Body of pancreas (tissue), 4 donors: ENCODE data around the gene EIF3A. TPM values are rescaled to one million over a fixed set of nuclear protein-coding genes. Genes with fewer than 3 reads are reported as not detected.
"Not testable (repeated sequence)": the region's sequence is repeated elsewhere in the genome, so short reads cannot be mapped to it uniquely, and the experiment has no call there.

Experiments used
- ATAC-seq: fragments of 150-250 bp; one replicate; pipeline ENCODE4 v1.9.1; 2016
- DNase-seq, 4 donors: peaks; one replicate each; pipeline ENCODE4 v3.0.0-alpha.2; 2019
- H3K27ac ChIP-seq, 4 donors: fragments of 200-600 bp; sonication (generic); 1 replicate in 3 of 4; 2 replicates in 1 of 4; pipeline versions ENCODE4 v1.5.1 to v1.6.1; 2016 to 2019; ENCODE audit warnings: mild to moderate bottlenecking in 1 of 4, mixed read lengths in 1 of 4, moderate library complexity in 1 of 4
- H3K27me3 ChIP-seq, 2 donors: fragments of 200-600 bp; sonication (generic); one replicate each; pipeline ENCODE4 v1.6.0; 2016; ENCODE audit warnings: mild to moderate bottlenecking in 1 of 2
- H3K36me3 ChIP-seq, 2 donors: fragments of 200-600 bp; sonication (generic); replicated peaks in 1 of 2; 2 replicates each; pipeline ENCODE4 v1.5.1; 2016; ENCODE audit warnings: low read depth in 2 of 2; ENCODE audit not compliant: insufficient read depth in 1 of 2
- H3K4me1 ChIP-seq: fragments of 200-600 bp; sonication (generic); one replicate; pipeline ENCODE4 v1.6.0; 2016
- H3K4me3 ChIP-seq, 2 donors: fragments of 200-600 bp; sonication (generic); 1 replicate in 1 of 2; 2 replicates in 1 of 2; pipeline ENCODE4 v1.5.1; 2016 to 2019
- H3K9me3 ChIP-seq, 3 donors: fragments of 200-600 bp; sonication (generic); 1 replicate in 2 of 3; 2 replicates in 1 of 3; pipeline ENCODE4 v1.5.1; 2016
- POLR2A ChIP-seq, 3 donors: fragments of 450-650 bp; IDR thresholded peaks; one replicate each; pipeline ENCODE4 v1.6.1; 2016; ENCODE audit warnings: antibody characterized with exemption in 3 of 3, mild to moderate bottlenecking in 2 of 3
- WGBS, 2 donors: methylation state at CpG; one replicate each; pipeline ENCODE4 v1.1.5; 2017; 5-methylcytosine and 5-hydroxymethylcytosine counted together
- intact Hi-C: fragments of 100-400 bp; cut with DNase I; formaldehyde crosslinking; loops from one replicate; pipeline ENCODE4 v1.15.1; 2023
- total RNA-seq, 2 donors: library from RNA; depleted of rRNA; stranded (reverse); fragments of >200 nt; gene quantifications; one replicate each; pipeline ENCODE4 v1.1.0, GENCODE V29; 2016
- TF ChIP-seq, protein P1 (sequence below), 7 experiments: fragments of 450-650 bp in 4 of 7; fragments of 200-600 bp in 3 of 7; sonication (generic) in 3 of 7; IDR thresholded peaks; one replicate each; pipeline ENCODE4 v1.5.1; 2016 to 2019; ENCODE audit warnings: antibody characterized with exemption in 7 of 7

The EIF3A gene
- total RNA-seq, 2 donors from 2014 or later: 107 to 114 TPM

DNA sequence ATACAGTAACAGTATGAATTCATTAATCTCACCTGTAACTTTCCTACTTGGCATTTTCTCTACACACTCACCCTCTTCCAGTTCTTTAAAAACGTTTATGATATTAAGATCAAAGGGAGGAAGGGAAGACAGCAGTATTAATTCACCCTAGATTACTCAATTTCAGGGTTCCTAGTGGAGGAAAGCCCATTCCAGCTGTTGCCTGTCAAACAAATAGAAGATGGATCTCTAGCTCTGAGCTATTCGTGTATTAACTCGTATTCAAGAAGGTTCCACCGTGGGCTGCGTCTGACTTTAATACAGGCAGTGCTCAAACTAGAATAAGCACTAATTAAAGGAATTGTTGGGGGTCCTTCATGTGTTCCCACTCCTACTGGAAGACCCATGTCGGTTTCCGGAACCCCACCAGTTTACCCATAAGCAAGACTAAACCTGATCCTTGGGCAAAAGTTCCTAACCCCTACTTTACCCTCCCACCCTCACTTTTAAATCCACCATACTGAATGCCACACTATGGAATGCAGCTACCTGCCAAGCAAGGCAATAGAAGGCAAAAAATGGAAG lies 49.0 kb downstream of the EIF3A start:
- intact Hi-C loops: no loop called here
- Histone ChIP-seq H3K27ac (no peak overlapping the region), H3K27me3 (no peaks in the 10 kb centered on the region), H3K36me3 (peaks cover 4 to 12% of the 10 kb centered on the region in 2 donors), H3K4me1 (peaks cover 25% of the 10 kb centered on the region), H3K4me3 (no peak overlapping the region), H3K9me3 (no peaks in the 10 kb centered on the region)
- 78 to 79% methylated on average over 7 of the region's 7 CpGs for WGBS, 2 donors
- ATAC-seq (no peak), DNase-seq (no peak)
- TF ChIP-seq, protein P1, sequence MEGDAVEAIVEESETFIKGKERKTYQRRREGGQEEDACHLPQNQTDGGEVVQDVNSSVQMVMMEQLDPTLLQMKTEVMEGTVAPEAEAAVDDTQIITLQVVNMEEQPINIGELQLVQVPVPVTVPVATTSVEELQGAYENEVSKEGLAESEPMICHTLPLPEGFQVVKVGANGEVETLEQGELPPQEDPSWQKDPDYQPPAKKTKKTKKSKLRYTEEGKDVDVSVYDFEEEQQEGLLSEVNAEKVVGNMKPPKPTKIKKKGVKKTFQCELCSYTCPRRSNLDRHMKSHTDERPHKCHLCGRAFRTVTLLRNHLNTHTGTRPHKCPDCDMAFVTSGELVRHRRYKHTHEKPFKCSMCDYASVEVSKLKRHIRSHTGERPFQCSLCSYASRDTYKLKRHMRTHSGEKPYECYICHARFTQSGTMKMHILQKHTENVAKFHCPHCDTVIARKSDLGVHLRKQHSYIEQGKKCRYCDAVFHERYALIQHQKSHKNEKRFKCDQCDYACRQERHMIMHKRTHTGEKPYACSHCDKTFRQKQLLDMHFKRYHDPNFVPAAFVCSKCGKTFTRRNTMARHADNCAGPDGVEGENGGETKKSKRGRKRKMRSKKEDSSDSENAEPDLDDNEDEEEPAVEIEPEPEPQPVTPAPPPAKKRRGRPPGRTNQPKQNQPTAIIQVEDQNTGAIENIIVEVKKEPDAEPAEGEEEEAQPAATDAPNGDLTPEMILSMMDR (IDR thresholded peaks at IDR 0.05): no peak
- no peak for TF ChIP-seq POLR2A (IDR thresholded peaks at IDR 0.05)

DNA sequence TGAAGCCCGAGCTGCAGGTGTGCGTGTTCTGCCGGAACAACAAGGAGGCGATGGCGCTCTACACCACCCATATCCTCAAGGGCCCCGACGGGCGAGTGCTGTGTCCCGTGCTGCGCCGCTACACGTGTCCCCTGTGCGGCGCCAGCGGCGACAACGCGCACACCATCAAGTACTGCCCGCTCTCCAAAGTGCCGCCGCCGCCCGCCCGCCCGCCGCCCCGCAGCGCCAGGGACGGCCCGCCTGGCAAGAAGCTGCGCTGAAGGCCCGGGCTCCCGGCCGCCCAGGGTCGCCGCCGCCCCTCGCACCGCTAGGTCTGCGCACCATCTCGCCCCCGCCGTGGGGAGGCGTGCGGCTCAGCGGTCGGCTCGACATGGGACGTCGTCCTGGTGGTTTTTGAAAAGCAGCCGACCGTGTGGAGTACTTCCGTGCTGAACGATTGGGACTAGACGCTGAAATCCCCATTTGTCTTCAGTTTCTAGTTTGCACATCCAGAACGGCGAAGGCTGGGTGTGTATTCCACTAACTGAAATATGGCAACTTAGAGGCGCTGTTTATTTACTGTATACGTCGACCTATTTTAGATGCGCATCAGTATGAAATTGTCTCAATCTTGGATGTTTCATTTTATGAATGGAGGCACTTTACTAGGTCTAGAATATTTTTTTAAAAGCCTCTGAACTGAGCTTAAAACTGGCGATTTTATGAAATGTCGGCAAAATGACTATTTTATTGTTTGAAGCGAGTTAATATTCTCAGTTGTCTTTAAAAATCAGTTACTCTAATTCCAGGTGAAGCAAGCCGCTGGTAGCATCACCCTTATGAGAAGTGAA lies 50.0 kb downstream of the EIF3A start:
- ATAC-seq: peak; percentile 24
- H3K9me3 ChIP-seq: no peaks in the 10 kb centered on the region

DNA sequence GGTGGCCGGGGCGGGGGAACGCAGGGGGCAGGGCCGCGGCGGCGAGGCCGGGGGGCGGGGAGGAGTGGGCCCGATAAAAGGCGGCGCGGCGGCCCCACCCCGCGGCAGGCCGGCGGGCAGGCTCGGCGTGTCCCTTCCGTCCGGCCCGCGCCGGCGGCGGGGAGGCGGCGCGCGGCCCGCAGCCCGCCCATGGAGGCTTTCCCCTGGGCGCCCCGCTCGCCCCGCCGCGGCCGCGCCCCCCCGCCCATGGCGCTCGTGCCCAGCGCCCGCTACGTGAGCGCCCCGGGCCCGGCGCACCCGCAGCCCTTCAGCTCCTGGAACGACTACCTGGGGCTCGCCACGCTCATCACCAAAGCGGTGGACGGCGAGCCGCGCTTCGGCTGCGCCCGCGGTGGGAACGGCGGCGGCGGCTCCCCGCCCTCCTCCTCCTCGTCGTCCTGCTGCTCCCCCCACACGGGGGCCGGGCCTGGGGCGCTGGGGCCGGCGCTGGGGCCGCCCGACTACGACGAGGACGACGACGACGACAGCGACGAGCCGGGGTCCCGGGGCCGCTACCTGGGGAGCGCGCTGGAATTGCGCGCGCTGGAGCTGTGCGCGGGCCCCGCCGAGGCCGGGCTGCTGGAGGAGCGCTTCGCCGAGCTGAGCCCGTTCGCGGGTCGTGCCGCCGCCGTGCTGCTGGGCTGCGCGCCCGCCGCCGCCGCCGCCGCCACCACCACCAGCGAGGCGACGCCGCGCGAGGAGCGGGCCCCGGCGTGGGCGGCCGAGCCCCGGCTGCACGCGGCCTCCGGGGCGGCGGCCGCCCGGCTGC lies 50.8 kb downstream of the EIF3A start, which contains the start of gene NANOS1:
NANOS1 (plus strand) TSS at position 102 of the 808 bp plus-strand sequence; CDS start at position 190, 88 bp downstream.
- Histone ChIP-seq H3K27me3 (no peaks in the 10 kb centered on the region), H3K36me3 (peaks cover 4 to 9% of the 10 kb centered on the region in 2 donors), H3K9me3 (no peaks in the 10 kb centered on the region), H3K4me3 (peak within 1 kb of the TSS; percentile 21 to 29), H3K27ac (peak within 1 kb of the TSS; percentile 45 to 75 (median 56)), H3K4me1 (peaks cover 43% of the 10 kb centered on the region)
- DNase-seq: peak in 2 of 4 donors; percentile 30 to 32
- TF ChIP-seq POLR2A (IDR thresholded peaks at IDR 0.05): no peak
- TF ChIP-seq, protein P1 (IDR thresholded peaks at IDR 0.05): no peak
- WGBS, 2 donors: 0% methylated on average over 89 of the region's 136 CpGs; no CpG with 5 or more reads in 1 of the 2 donors
- intact Hi-C loops: no loop called here
- peak; percentile 10 for ATAC-seq

More for the DNA sequence above, 50.0 kb downstream of the EIF3A start:
- WGBS, 2 donors: 9 to 35% methylated on average over 15 to 55 of the region's 65 CpGs
- TF ChIP-seq, protein P1 (IDR thresholded peaks at IDR 0.05): no peak
- no peak for TF ChIP-seq POLR2A (IDR thresholded peaks at IDR 0.05)
- peak; percentile 46 to 60 (median 58) for DNase-seq
- Histone ChIP-seq H3K27ac (peak overlapping the region in 1 of 4 donors; percentile 3), H3K27me3 (no peaks in the 10 kb centered on the region), H3K4me1 (peaks cover 35% of the 10 kb centered on the region), H3K36me3 (peaks cover 4 to 9% of the 10 kb centered on the region in 2 donors), H3K4me3 (no peak overlapping the region)
- intact Hi-C loops: no loop called here

DNA sequence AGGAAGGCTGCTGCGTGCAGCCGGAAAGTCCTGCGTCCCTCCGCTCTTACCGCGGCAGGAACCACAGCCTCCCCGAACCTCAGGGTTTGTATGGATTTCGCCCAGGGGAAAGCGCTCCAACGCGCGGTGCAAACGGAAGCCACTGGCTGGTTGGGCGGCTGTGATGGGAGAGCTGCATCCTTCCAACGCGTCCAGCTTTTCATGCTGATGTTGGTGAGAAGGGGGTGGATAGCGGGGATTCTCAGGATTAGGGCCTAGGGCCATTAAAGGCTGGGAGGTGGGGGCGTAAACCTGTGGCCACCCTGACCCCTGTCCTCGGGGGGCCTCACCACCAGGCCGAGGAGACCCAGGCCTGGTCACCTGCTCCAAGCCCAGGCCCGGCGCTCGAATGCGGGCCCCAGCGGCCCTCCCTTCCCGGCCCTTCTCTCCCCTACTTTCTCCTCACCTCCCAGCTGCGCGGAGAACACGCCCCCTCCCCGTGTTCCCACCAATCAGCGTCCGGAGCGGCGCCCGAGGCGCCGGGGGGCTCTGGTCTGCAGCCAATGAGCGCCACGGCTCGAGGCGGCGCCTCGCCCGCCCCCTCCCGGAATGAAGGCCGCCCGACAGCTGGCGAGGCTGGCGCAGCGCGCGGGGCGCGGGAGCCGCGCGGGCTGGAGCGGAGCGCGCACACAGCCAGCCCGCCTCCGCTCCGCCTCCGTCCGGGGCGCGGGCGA lies 51.6 kb downstream of the EIF3A start:
- H3K27ac ChIP-seq: peak overlapping the region; percentile 45 to 75 (median 56)
- H3K36me3 ChIP-seq: peaks cover 0 to 4% of the 10 kb centered on the region in 2 donors
- H3K4me1 ChIP-seq: peaks cover 46% of the 10 kb centered on the region
- intact Hi-C loops: no loop called here
- WGBS, 2 donors: 10 to 32% methylated on average over 7 to 59 of the region's 68 CpGs
- ATAC-seq (peak; percentile 80), DNase-seq (peak; percentile 86 to 90 (median 88))
- H3K27me3 ChIP-seq: no peaks in the 10 kb centered on the region
- peak overlapping the region in 1 of 2 donors; percentile 23 for H3K4me3 ChIP-seq
- H3K9me3 ChIP-seq: no peaks in the 10 kb centered on the region
- TF ChIP-seq, protein P1 (IDR thresholded peaks at IDR 0.05): peak in 3 of 7 experiments; percentile 8 to 42 (median 38)
- peak; percentile 13 to 53 (median 45) for TF ChIP-seq POLR2A (IDR thresholded peaks at IDR 0.05)

DNA sequence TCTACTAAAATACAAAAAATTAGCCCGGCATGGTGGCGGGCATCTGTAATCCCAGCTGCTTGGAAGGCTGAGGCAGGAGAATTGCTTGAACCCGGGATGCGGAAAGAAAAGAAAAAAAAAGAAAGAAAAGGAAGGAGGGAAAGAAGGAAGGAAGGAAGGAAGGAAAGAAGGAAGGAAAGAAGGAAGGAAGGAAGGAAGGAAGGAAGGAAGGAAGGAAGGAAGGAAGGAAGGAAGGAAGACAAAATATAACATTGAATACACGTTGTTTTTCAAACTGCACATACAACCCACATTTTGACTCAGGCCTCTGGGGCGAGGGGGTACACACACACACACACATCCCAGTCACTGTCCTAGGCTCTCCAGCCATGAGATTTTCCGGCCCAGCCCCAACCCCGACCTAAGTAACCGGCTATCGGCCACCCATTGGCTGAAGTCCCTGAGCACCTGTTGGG lies 52.1 kb downstream of the EIF3A start:
- H3K4me1 ChIP-seq: peaks cover 46% of the 10 kb centered on the region
- intact Hi-C loops, H3K36me3 ChIP-seq, H3K27me3 ChIP-seq, H3K4me3 ChIP-seq, H3K9me3 ChIP-seq, DNase-seq, ATAC-seq: not testable (repeated sequence)
- H3K27ac ChIP-seq: peak overlapping the region; percentile 45 to 75 (median 56)
- WGBS, 2 donors: 68 to 73% methylated on average over 10 of the region's 10 CpGs
